Activated CD8-positive, alpha-beta memory T cell treated with anti-CD3 and anti-CD28 coated beads, Interleukin-2, amount 10 ng/mL, durations not matched to agents 7 days and 5 days (primary cell): ENCODE results near the gene DEPDC5. TPM values are rescaled to one million over a fixed set of nuclear protein-coding genes. Genes with fewer than 3 reads are reported as not detected.

ENCODE experiments used
- ATAC-seq: fragments of 150-1000 bp; cut with Tn5 transposase; one replicate; pipeline ENCODE4 v1.10.0; 2021; ENCODE audit warnings: moderate library complexity
- CTCF ChIA-PET: fragments of 350-600 bp; sonication (Branson Sonifier 250); formaldehyde crosslinking; loops from one replicate; lab custom pipeline; 2021; ENCODE audit warnings: antibody characterized with exemption; lab: Charles Lee
- DNase-seq: peaks from one replicate; pipeline ENCODE4 v3.0.0-alpha.2; 2020
- H3K27ac Mint-ChIP-seq: one replicate; pipeline ENCODE4 v1.8.0; 2021; ENCODE audit warnings: mild to moderate bottlenecking, mixed read lengths
- H3K27me3 Mint-ChIP-seq: one replicate; pipeline ENCODE4 v1.8.0; 2021; ENCODE audit warnings: mixed read lengths
- H3K36me3 Mint-ChIP-seq: one replicate; pipeline ENCODE4 v1.8.0; 2021; ENCODE audit warnings: mild to moderate bottlenecking, mixed read lengths
- H3K4me1 Mint-ChIP-seq: one replicate; pipeline ENCODE4 v1.8.0; 2021; ENCODE audit warnings: mixed read lengths
- H3K4me3 Mint-ChIP-seq: one replicate; pipeline ENCODE4 v1.8.0; 2021; ENCODE audit warnings: mild to moderate bottlenecking, moderate library complexity, mixed read lengths
- H3K9me3 Mint-ChIP-seq: one replicate; pipeline ENCODE4 v1.8.0; 2022; ENCODE audit warnings: low read depth, mixed read lengths
- total RNA-seq, 2 experiments: library from RNA; stranded (reverse); gene quantifications; one replicate each; pipeline ENCODE4 v1.2.3, GENCODE V29; 2021

Gene DEPDC5
- total RNA-seq, 2 experiments from 2014 or later = 45.7 to 50.3 TPM

- Mint-ChIP-seq H3K4me3 (no peak overlapping the region), H3K27ac (no peak overlapping the region), H3K4me1 (peaks cover 3% of the 10 kb centered on the region), H3K9me3 (no peaks in the 10 kb centered on the region), H3K36me3 (no peaks in the 10 kb centered on the region), H3K27me3 (peaks cover 5% of the 10 kb centered on the region)
- CTCF ChIA-PET = interaction anchor here (0.7 to 1.0 kb wide), 2 partner anchors 34 to 1354 kb away, joined by 3 to 4 read pairs; no protein-coding TSS in a partner anchor
- DNase-seq = no peak
- ATAC-seq = no peak
Observed at GRCh38 chr22:31935961-31936635, 182.3 kb downstream of the DEPDC5 start.

GRCh38 chr22:31937341-31937740, 183.5 kb downstream of the DEPDC5 start:
- H3K27me3 Mint-ChIP-seq = peaks cover 5% of the 10 kb centered on the region
- DNase-seq (no peak), ATAC-seq (no peak)
- no peaks in the 10 kb centered on the region for H3K9me3 Mint-ChIP-seq
- no peak overlapping the region for H3K4me3 Mint-ChIP-seq
- CTCF ChIA-PET = no interaction called here
- H3K4me1 Mint-ChIP-seq = peaks cover 3% of the 10 kb centered on the region
- no peaks in the 10 kb centered on the region for H3K36me3 Mint-ChIP-seq
- no peak overlapping the region for H3K27ac Mint-ChIP-seq

GRCh38 chr22:31938296-31938695, 184.5 kb downstream of the DEPDC5 start:
- no peaks in the 10 kb centered on the region for H3K36me3 Mint-ChIP-seq
- H3K27ac Mint-ChIP-seq = no peak overlapping the region
- H3K4me3 Mint-ChIP-seq = no peak overlapping the region
- H3K9me3 Mint-ChIP-seq = no peaks in the 10 kb centered on the region
- CTCF ChIA-PET = no interaction called here
- peaks cover 5% of the 10 kb centered on the region for H3K27me3 Mint-ChIP-seq
- DNase-seq (no peak), ATAC-seq (no peak)
- H3K4me1 Mint-ChIP-seq = peaks cover 9% of the 10 kb centered on the region

- DNase-seq = no peak
- Mint-ChIP-seq H3K4me3 (no peak overlapping the region), H3K9me3 (no peaks in the 10 kb centered on the region), H3K27ac (no peak overlapping the region), H3K27me3 (peaks cover 5% of the 10 kb centered on the region), H3K4me1 (peaks cover 13% of the 10 kb centered on the region), H3K36me3 (no peaks in the 10 kb centered on the region)
- ATAC-seq = no peak
- CTCF ChIA-PET = interaction anchor here (0.6 kb wide), 1 partner anchor 617 kb away, joined by 3 read pairs; no protein-coding TSS in a partner anchor
Observed at GRCh38 chr22:31940506-31940905, 186.7 kb downstream of the DEPDC5 start.

GRCh38 chr22:31942091-31942490, 188.3 kb downstream of the DEPDC5 start:
- Mint-ChIP-seq H3K4me3 (no peak overlapping the region), H3K4me1 (peaks cover 16% of the 10 kb centered on the region), H3K36me3 (peaks cover 2% of the 10 kb centered on the region), H3K27ac (no peak overlapping the region), H3K9me3 (no peaks in the 10 kb centered on the region), H3K27me3 (peaks cover 3% of the 10 kb centered on the region)
- ATAC-seq (no peak), DNase-seq (no peak)
- CTCF ChIA-PET = interaction anchor here (0.7 to 1.8 kb wide), 5 partner anchors 13 to 469 kb away, joined by 3 to 6 read pairs (median 3); no protein-coding TSS in a partner anchor

GRCh38 chr22:31943206-31943977, 189.6 kb downstream of the DEPDC5 start:
- peaks cover 26% of the 10 kb centered on the region for H3K4me1 Mint-ChIP-seq
- no peak for ATAC-seq
- no peak for DNase-seq
- no peaks in the 10 kb centered on the region for H3K27me3 Mint-ChIP-seq
- peaks cover 14% of the 10 kb centered on the region for H3K36me3 Mint-ChIP-seq
- no peak overlapping the region for H3K4me3 Mint-ChIP-seq
- H3K9me3 Mint-ChIP-seq = no peaks in the 10 kb centered on the region
- H3K27ac Mint-ChIP-seq = peak overlapping the region; percentile 88
- CTCF ChIA-PET = interaction anchor here (1.0 to 1.8 kb wide), 4 partner anchors 15 to 455 kb away, joined by 3 to 6 read pairs (median 4); no protein-coding TSS in a partner anchor

GRCh38 chr22:31943978-31944699, 190.3 kb downstream of the DEPDC5 start, which contains the start of gene YWHAH:
TSS of gene YWHAH (plus strand) at chr22:31944535. CDS start at chr22:31944734, 199 bp downstream.
- CTCF ChIA-PET = interaction anchor here (0.7 to 1.8 kb wide), 3 partner anchors 11 to 26 kb away, joined by 3 to 6 read pairs (median 4); no protein-coding TSS in a partner anchor
- H3K27me3 Mint-ChIP-seq = no peaks in the 10 kb centered on the region
- H3K9me3 Mint-ChIP-seq = no peaks in the 10 kb centered on the region
- peaks cover 31% of the 10 kb centered on the region for H3K4me1 Mint-ChIP-seq
- peaks cover 19% of the 10 kb centered on the region for H3K36me3 Mint-ChIP-seq
- no peak within 1 kb of the TSS for H3K4me3 Mint-ChIP-seq
- DNase-seq (peak; percentile 95), ATAC-seq (peak; percentile 79)
- H3K27ac Mint-ChIP-seq = peak within 1 kb of the TSS; percentile 88

GRCh38 chr22:31944700-31945442, 191.1 kb downstream of the DEPDC5 start:
- DNase-seq (peak; percentile 55), ATAC-seq (peak; percentile 24)
- no peak overlapping the region for H3K4me3 Mint-ChIP-seq
- H3K4me1 Mint-ChIP-seq = peaks cover 38% of the 10 kb centered on the region
- no peaks in the 10 kb centered on the region for H3K9me3 Mint-ChIP-seq
- peak overlapping the region; percentile 35 for H3K27ac Mint-ChIP-seq
- H3K36me3 Mint-ChIP-seq = peaks cover 25% of the 10 kb centered on the region
- no peaks in the 10 kb centered on the region for H3K27me3 Mint-ChIP-seq
- CTCF ChIA-PET = interaction anchor here (0.7 to 4.2 kb wide), 5 partner anchors 10 to 280 kb away, joined by 3 to 39 read pairs (median 6); no protein-coding TSS in a partner anchor

GRCh38 chr22:31945443-31945855, 191.6 kb downstream of the DEPDC5 start:
- ATAC-seq (no peak), DNase-seq (peak; percentile 47)
- Mint-ChIP-seq H3K36me3 (peaks cover 29% of the 10 kb centered on the region), H3K9me3 (no peaks in the 10 kb centered on the region), H3K27ac (no peak overlapping the region), H3K27me3 (no peaks in the 10 kb centered on the region), H3K4me3 (no peak overlapping the region), H3K4me1 (peaks cover 42% of the 10 kb centered on the region)
- CTCF ChIA-PET = interaction anchor here (1.5 to 4.2 kb wide), 4 partner anchors 11 to 280 kb away, joined by 4 to 39 read pairs (median 12); no protein-coding TSS in a partner anchor

GRCh38 chr22:31945971-31946680, 192.3 kb downstream of the DEPDC5 start:
- Mint-ChIP-seq H3K9me3 (no peaks in the 10 kb centered on the region), H3K4me3 (no peak overlapping the region), H3K36me3 (peaks cover 34% of the 10 kb centered on the region), H3K4me1 (peaks cover 49% of the 10 kb centered on the region), H3K27me3 (no peaks in the 10 kb centered on the region), H3K27ac (no peak overlapping the region)
- DNase-seq (no peak), ATAC-seq (no peak)
- CTCF ChIA-PET = interaction anchor here (0.6 to 4.2 kb wide), 7 partner anchors 11 to 284 kb away, joined by 4 to 39 read pairs (median 6); partner anchors contain the start of gene PISD

GRCh38 chr22:31947296-31947695, 193.5 kb downstream of the DEPDC5 start:
- Mint-ChIP-seq H3K36me3 (peaks cover 42% of the 10 kb centered on the region), H3K27me3 (no peaks in the 10 kb centered on the region), H3K9me3 (no peaks in the 10 kb centered on the region), H3K4me3 (peak overlapping the region; percentile 40), H3K27ac (peak overlapping the region; percentile 68), H3K4me1 (peaks cover 57% of the 10 kb centered on the region)
- ATAC-seq = no peak
- peak; percentile 55 for DNase-seq
- CTCF ChIA-PET = interaction anchor here (1.0 to 4.2 kb wide), 8 partner anchors 9 to 285 kb away, joined by 3 to 39 read pairs (median 7); partner anchors contain the start of gene PISD
